Measurements from ENCODE around the gene SCFD2. TPM values are rescaled to one million over a fixed set of nuclear protein-coding genes. Genes with fewer than 3 reads are reported as not detected.
A peak's percentile ranks its signal among the peaks of the same experiment; 100 is the strongest.

SCFD2 gene
- polyA plus RNA-seq, 1 donor from 2014 or later, result 5.0 TPM

- Histone ChIP-seq H3K4me3 (ENCODE audit: low read length) (no peak overlapping the region), H3K9ac (ENCODE audit: low read length) (no peak overlapping the region), H2AFZ (ENCODE audit: low read depth, low read length) (no peak overlapping the region), H3K9me2 (ENCODE audit: insufficient read depth, low read length) (no peaks in the 10 kb centered on the region), H3F3A (ENCODE audit: insufficient read depth, low read length, poor library complexity, severe bottlenecking) (no peaks in the 10 kb centered on the region), H3K79me2 (replicated peaks; ENCODE audit: insufficient read depth, low read length) (no peaks in the 10 kb centered on the region), H3K27ac (ENCODE audit: low read length) (no peak overlapping the region), H3K36me3 (ENCODE audit: insufficient read depth, low read length) (no peaks in the 10 kb centered on the region), H3K4me2 (ENCODE audit: low read length) (no peak overlapping the region), H3K27me3 (ENCODE audit: insufficient read depth, low read depth, low read length) (no peaks in the 10 kb centered on the region), H3K9me3 (ENCODE audit: low read length) (no peaks in the 10 kb centered on the region), H4K20me1 (ENCODE audit: insufficient read depth) (no peaks in the 10 kb centered on the region)
- TF ChIP-seq SMC3 (conservative IDR thresholded peaks at IDR 0.05; ENCODE audit: poor library complexity) (no peak), TAF1 (IDR thresholded peaks at IDR 0.05; ENCODE audit: low read depth) (no peak), EZH2 (IDR thresholded peaks at IDR 0.05; ENCODE audit: borderline replicate concordance, insufficient read depth, low read length, poor library complexity, severe bottlenecking) (no peak), POLR2AphosphoS5 (IDR thresholded peaks at IDR 0.05) (no peak), EP300 (conservative IDR thresholded peaks at IDR 0.05; ENCODE audit: poor library complexity, severe bottlenecking) (no peak), REST (IDR thresholded peaks at IDR 0.05; ENCODE audit: borderline replicate concordance) (no peak), RAD21 (conservative IDR thresholded peaks at IDR 0.05) (no peak), MXI1 (conservative IDR thresholded peaks at IDR 0.05; ENCODE audit: poor library complexity, severe bottlenecking) (no peak), CTCF (IDR thresholded peaks at IDR 0.05; ENCODE audit: poor library complexity, severe bottlenecking) (no peak)
Measured at GRCh38 chr4:52977252-52977651, 388.6 kb downstream of the SCFD2 start.

- H3K27ac ChIP-seq (ENCODE audit: low read length), result no peak overlapping the region
- H3K79me2 ChIP-seq (replicated peaks; ENCODE audit: insufficient read depth, low read length), result no peaks in the 10 kb centered on the region
- no peaks in the 10 kb centered on the region for H3K27me3 ChIP-seq (ENCODE audit: insufficient read depth, low read depth, low read length)
- H3K4me2 ChIP-seq (ENCODE audit: low read length), result no peak overlapping the region
- no peak overlapping the region for H2AFZ ChIP-seq (ENCODE audit: low read depth, low read length)
- H3K9ac ChIP-seq (ENCODE audit: low read length), result no peak overlapping the region
- no peak overlapping the region for H3K4me3 ChIP-seq (ENCODE audit: low read length)
- TF ChIP-seq EZH2 (IDR thresholded peaks at IDR 0.05; ENCODE audit: borderline replicate concordance, insufficient read depth, low read length, poor library complexity, severe bottlenecking) (no peak), SMC3 (conservative IDR thresholded peaks at IDR 0.05; ENCODE audit: poor library complexity) (no peak), TAF1 (IDR thresholded peaks at IDR 0.05; ENCODE audit: low read depth) (no peak), CTCF (IDR thresholded peaks at IDR 0.05; ENCODE audit: poor library complexity, severe bottlenecking) (no peak), REST (IDR thresholded peaks at IDR 0.05; ENCODE audit: borderline replicate concordance) (no peak), RAD21 (conservative IDR thresholded peaks at IDR 0.05) (no peak), EP300 (conservative IDR thresholded peaks at IDR 0.05; ENCODE audit: poor library complexity, severe bottlenecking) (peak; percentile 63), POLR2AphosphoS5 (IDR thresholded peaks at IDR 0.05) (peak; percentile 39), MXI1 (conservative IDR thresholded peaks at IDR 0.05; ENCODE audit: poor library complexity, severe bottlenecking) (no peak)
- H3K9me3 ChIP-seq (ENCODE audit: low read length), result no peaks in the 10 kb centered on the region
- H3K9me2 ChIP-seq (ENCODE audit: insufficient read depth, low read length), result no peaks in the 10 kb centered on the region
- H4K20me1 ChIP-seq (ENCODE audit: insufficient read depth), result no peaks in the 10 kb centered on the region
- no peaks in the 10 kb centered on the region for H3F3A ChIP-seq (ENCODE audit: insufficient read depth, low read length, poor library complexity, severe bottlenecking)
- no peaks in the 10 kb centered on the region for H3K36me3 ChIP-seq (ENCODE audit: insufficient read depth, low read length)
Measured at GRCh38 chr4:52976523-52977230, 389.2 kb downstream of the SCFD2 start.
